HG03280 (cell line): ENCODE measurements around the gene TREML1.
"Not testable (repeated sequence)": the region's sequence is repeated elsewhere in the genome, so short reads cannot be mapped to it uniquely, and the experiment has no call there.

Experiments used
- ATAC-seq: cut with Tn5 transposase; IDR thresholded peaks from one replicate; pipeline ENCODE4 v1.9.1; 2021; ENCODE audit warnings: mild to moderate bottlenecking, moderate library complexity; ENCODE audit not compliant: unreplicated experiment

The TREML1 gene

GRCh38 chr6:41153992-41154625 lies at the start of gene TREML1:
TSS of gene TREML1 (minus strand) at chr6:41154347. CDS start at chr6:41154288, 59 bp downstream.
- ATAC-seq = no peak

- no peak for ATAC-seq
Observed at GRCh38 chr6:41201764-41202173, 47.6 kb upstream of the TREML1 start.

GRCh38 chr6:41200901-41201763 lies 47.0 kb upstream of the TREML1 start, which contains the start of gene TREML2:
TSS of gene TREML2 (minus strand) at chr6:41201149. CDS start at chr6:41201008, 141 bp downstream.
- ATAC-seq = no peak

- ATAC-seq = no peak
Observed at GRCh38 chr6:41200296-41200900, 46.3 kb upstream of the TREML1 start.

- ATAC-seq = no peak
Observed at GRCh38 chr6:41199552-41200246, 45.6 kb upstream of the TREML1 start.

- no peak for ATAC-seq
Observed at GRCh38 chr6:41197234-41197633, 43.1 kb upstream of the TREML1 start.

GRCh38 chr6:41194386-41194785 lies 40.2 kb upstream of the TREML1 start:
- ATAC-seq = no peak

GRCh38 chr6:41193884-41194283 lies 39.7 kb upstream of the TREML1 start:
- no peak for ATAC-seq

GRCh38 chr6:41193171-41193734 lies 39.1 kb upstream of the TREML1 start:
- ATAC-seq = no peak

GRCh38 chr6:41191569-41191968 lies 37.4 kb upstream of the TREML1 start:
- ATAC-seq = no peak

GRCh38 chr6:41190791-41191190 lies 36.6 kb upstream of the TREML1 start:
- ATAC-seq = no peak

- no peak for ATAC-seq
Observed at GRCh38 chr6:41189967-41190366, 35.8 kb upstream of the TREML1 start.

GRCh38 chr6:41189046-41189445 lies 34.9 kb upstream of the TREML1 start:
- ATAC-seq = not testable (repeated sequence)

- no peak for ATAC-seq
Observed at GRCh38 chr6:41187924-41188886, 34.1 kb upstream of the TREML1 start.

GRCh38 chr6:41186031-41186562 lies 31.9 kb upstream of the TREML1 start:
- ATAC-seq = no peak

GRCh38 chr6:41184761-41185160 lies 30.6 kb upstream of the TREML1 start:
- ATAC-seq = no peak

GRCh38 chr6:41182069-41183034 lies 28.2 kb upstream of the TREML1 start:
- ATAC-seq = no peak

GRCh38 chr6:41181566-41181965 lies 27.4 kb upstream of the TREML1 start:
- ATAC-seq = no peak
